ENCODE data around the gene SBF2.

SBF2 gene

DNA sequence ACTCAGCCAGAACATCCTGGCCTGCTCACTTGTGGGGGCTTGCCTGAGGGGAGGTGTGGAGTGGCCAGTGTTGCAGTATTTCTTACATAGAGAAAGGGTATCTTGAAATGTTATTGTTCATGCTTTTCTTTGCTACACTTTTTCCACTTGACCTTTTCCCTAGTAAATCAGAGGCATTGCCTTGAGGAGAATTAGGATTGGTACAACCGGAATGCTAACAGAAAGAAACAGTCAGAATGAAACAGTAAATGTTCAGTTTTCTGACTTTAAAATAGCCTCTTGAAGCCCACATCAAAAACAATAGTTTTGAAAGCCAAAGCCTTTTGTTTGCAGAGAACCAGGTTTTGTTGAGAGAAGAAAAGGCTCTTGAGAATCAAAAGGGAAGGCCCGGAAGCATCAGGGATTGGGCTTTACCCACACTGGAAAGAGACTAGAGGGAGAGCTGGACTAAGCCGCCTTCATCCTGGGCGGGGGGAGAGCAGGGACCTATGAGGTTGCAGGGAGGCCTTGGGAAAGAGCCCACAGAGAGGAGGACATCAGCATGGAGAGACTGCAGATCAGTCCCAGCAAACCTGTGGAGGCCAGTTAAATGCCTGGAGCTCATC, 23.2 kb upstream of the SBF2 start:
- no peak for DNase-seq

GRCh38 chr11:10315083-10315482, 21.1 kb upstream of the SBF2 start:
- DNase-seq: no peak

- DNase-seq: peak; percentile 39
These were observed 20.4 kb upstream of the SBF2 start for GRCh38 chr11:10314199-10315072.

GRCh38 chr11:10311802-10312201, 17.8 kb upstream of the SBF2 start:
- DNase-seq: no peak

DNA sequence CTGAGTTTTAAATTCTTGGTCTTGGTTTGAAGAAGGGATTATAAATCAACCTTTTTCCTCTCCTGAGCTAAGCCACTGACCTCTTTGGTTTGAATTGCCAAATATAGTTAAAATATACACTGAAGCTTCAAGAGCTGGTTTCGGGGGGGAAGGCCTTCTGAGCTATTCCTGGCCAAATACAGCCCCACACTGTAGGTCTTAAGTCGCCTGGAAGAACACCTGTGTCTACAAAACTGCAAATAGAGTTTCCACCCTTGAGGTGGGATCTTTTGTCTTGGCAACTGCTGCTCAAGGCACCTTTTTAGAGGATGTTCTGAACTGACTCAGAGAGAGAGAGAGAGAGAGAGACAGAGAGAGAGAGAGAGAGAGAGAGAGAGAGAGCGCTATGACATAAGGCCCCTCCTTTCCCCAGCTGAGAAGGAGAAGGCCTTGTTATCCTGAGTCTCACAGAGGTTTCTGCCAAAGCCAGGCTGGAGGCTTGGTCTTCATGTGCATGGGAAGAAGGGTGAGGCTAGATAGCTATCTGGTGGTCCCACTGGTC, 16.4 kb upstream of the SBF2 start:
- DNase-seq: no peak

- DNase-seq: no peak
These were observed 15.4 kb upstream of the SBF2 start for GRCh38 chr11:10309163-10310093.

GRCh38 chr11:10308201-10308954, 14.4 kb upstream of the SBF2 start:
- no peak for DNase-seq

- peak; percentile 94 for DNase-seq
These were observed 13.6 kb upstream of the SBF2 start for GRCh38 chr11:10307400-10308200.

GRCh38 chr11:10307022-10307399, 13.0 kb upstream of the SBF2 start:
- no peak for DNase-seq

DNA sequence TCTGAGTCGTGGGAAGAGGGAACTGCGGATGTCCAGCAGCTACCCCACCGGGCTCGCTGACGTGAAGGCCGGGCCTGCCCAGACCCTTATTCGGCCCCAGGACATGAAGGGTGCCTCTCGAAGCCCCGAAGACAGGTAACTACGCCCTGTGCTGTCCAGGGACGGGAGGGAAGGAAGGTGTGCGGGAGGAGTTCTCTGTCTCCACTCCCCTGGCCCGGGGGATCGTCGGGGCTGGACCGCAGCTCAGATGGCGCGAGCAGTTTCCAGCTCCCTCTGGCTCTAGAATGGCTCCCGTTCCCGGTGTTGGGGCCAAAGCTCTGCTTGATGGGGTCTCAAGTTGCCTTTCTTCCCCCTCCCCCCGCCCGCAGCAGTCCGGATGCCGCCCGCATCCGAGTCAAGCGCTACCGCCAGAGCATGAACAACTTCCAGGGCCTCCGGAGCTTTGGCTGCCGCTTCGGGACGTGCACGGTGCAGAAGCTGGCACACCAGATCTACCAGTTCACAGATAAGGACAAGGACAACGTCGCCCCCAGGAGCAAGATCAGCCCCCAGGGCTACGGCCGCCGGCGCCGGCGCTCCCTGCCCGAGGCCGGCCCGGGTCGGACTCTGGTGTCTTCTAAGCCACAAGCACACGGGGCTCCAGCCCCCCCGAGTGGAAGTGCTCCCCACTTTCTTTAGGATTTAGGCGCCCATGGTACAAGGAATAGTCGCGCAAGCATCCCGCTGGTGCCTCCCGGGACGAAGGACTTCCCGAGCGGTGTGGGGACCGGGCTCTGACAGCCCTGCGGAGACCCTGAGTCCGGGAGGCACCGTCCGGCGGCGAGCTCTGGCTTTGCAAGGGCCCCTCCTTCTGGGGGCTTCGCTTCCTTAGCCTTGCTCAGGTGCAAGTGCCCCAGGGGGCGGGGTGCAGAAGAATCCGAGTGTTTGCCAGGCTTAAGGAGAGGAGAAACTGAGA, 12.2 kb upstream of the SBF2 start:
- no peak for DNase-seq

GRCh38 chr11:10305262-10305963, 11.4 kb upstream of the SBF2 start:
- DNase-seq: no peak

- DNase-seq: peak; percentile 62
These were observed 10.7 kb upstream of the SBF2 start, which contains the start of gene ADM for GRCh38 chr11:10304495-10305261. TSS of gene ADM (plus strand) at chr11:10305073. CDS start at chr11:10305701, 628 bp downstream.

GRCh38 chr11:10303558-10304363, 9.7 kb upstream of the SBF2 start:
- DNase-seq: peak; percentile 68

- DNase-seq: peak; percentile 54
These were observed 8.9 kb upstream of the SBF2 start for GRCh38 chr11:10302744-10303557.

GRCh38 chr11:10302359-10302743, 8.3 kb upstream of the SBF2 start:
- DNase-seq: no peak

DNA sequence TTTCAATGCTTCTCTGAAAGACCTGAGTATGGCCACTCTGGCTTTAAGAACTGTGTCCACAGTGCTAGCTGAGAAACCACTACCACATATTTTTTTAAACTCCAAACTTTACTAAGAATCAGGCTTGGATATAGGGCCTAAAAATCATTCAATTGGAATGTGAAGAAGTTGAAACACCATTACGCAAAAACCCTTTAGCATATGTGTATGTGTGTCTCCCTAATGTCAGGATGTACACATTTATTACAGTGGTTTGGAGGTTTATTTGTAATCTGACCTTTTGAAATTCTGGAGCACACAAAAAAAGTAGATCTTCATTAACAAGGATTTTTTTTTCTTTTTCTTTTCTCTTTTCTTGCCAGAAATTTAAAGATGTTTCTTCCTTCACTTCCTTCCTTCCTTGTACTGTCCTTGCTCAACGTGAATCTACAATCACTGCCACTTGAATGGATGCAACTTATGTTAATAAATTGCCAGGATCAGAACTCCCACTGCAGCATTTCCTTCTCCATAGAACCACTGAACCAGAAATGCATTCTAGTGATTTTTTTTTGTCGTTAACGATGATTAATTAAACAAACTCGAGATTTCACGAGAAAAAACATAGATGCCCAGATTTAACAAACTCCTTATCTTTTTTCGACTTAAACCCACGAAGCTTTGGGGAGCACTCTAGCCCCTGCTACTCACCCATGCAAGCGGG, 7.8 kb upstream of the SBF2 start:
- DNase-seq: peak; percentile 73

Measured in kidney glomerular epithelial cell (primary cell).